HCT116 (cell line): ENCODE data around the gene HLA-DMA. TPM values are rescaled to one million over a fixed set of nuclear protein-coding genes. Genes with fewer than 3 reads are reported as not detected.

ENCODE experiments used
- ATAC-seq: fragments of 200-7000 bp; cut with Tn5 transposase; 2 replicates; pipeline ENCODE4 v1.9.1; 2020; ENCODE audit warnings: mild to moderate bottlenecking, moderate library complexity
- BruUV-seq: library from RNA; stranded (reverse); fragments of 400-500 nt; replicated peaks from 2 replicates; lab custom pipeline; 2021; lab: Mats Ljungman, UMichigan
- CTCF ChIA-PET: fragments of 300-600 bp; sonication (Branson Sonifier 250); formaldehyde crosslinking; loops from one replicate; lab custom pipeline; 2021; ENCODE audit warnings: antibody characterized with exemption; lab: Charles Lee
- POLR2A ChIA-PET: fragments of 300-600, 350-600 bp; sonication (Branson Sonifier 250); formaldehyde crosslinking; loops from one replicate; lab custom pipeline; 2021; ENCODE audit warnings: antibody characterized with exemption; lab: Charles Lee
- RAD21 ChIA-PET, 2 experiments: fragments of 300-600 bp; sonication (Branson Sonifier 250); formaldehyde crosslinking; loops; one replicate each; lab custom pipeline; 2023; ENCODE audit warnings: low total read pairs in 2 of 2; ENCODE audit not compliant: uncharacterized antibody in 2 of 2, unreplicated experiment in 2 of 2, low non-redundant PET in 1 of 2; lab: Charles Lee
- DNase-seq: peaks from one replicate; pipeline ENCODE4 v3.0.0-alpha.2; 2010; ENCODE audit warnings: low read depth, low spot score
- H2AFZ ChIP-seq: fragments of 200-600 bp; shearing (Covaris generic), sonication (generic); 2 replicates; pipeline ENCODE4 v1.6.1; 2017; ENCODE audit warnings: low read depth, mixed run types, mixed read lengths, antibody characterized with exemption, low read length; ENCODE audit not compliant: poor library complexity, severe bottlenecking
- H3K27ac ChIP-seq: 2 replicates; pipeline ENCODE4 v1.5.1; 2012; ENCODE audit warnings: low read depth, low read length
- H3K27me3 ChIP-seq: fragments of 200-600 bp; sonication (generic); 2 replicates; pipeline ENCODE4 v1.6.1; 2016; ENCODE audit warnings: mixed run types, low read length, mixed read lengths; ENCODE audit not compliant: insufficient read depth
- H3K36me3 ChIP-seq, 2 experiments: fragments of 200-500 bp in 1 of 2; fragments of 200-600 bp in 1 of 2; sonication (Bioruptor generic) in 1 of 2; sonication (generic) in 1 of 2; 2 replicates each; pipeline versions ENCODE4 v1.5.1 to v1.6.1; 2014 to 2016; ENCODE audit warnings: low read length in 2 of 2, inconsistent platforms in 1 of 2, mixed read lengths in 1 of 2, mixed run types in 1 of 2; ENCODE audit not compliant: insufficient read depth in 2 of 2, control insufficient read depth in 1 of 2
- H3K4me1 ChIP-seq, 2 experiments: fragments of 200-600 bp in 1 of 2; sonication (generic) in 1 of 2; 2 replicates each; pipeline versions ENCODE4 v1.5.1 to v1.6.1; 2012 to 2017; ENCODE audit warnings: low read length in 2 of 2, inconsistent platforms in 1 of 2, mild to moderate bottlenecking in 1 of 2, mixed read lengths in 1 of 2, mixed run types in 1 of 2, moderate library complexity in 1 of 2; ENCODE audit not compliant: insufficient read depth in 2 of 2, control insufficient read depth in 1 of 2
- H3K4me2 ChIP-seq: fragments of 200-600 bp; sonication (generic); 2 replicates; pipeline ENCODE4 v1.6.1; 2017; ENCODE audit warnings: mixed run types, low read length, mixed read lengths
- H3K4me3 ChIP-seq, 2 experiments: fragments of 200-600 bp in 1 of 2; sonication (generic) in 1 of 2; replicated peaks in 1 of 2; 2 replicates each; pipeline ENCODE4 v1.5.1; 2011 to 2016; ENCODE audit warnings: low read length in 2 of 2, control low read depth in 1 of 2, low read depth in 1 of 2, mild to moderate bottlenecking in 1 of 2, mixed read lengths in 1 of 2, mixed run types in 1 of 2
- H3K79me2 ChIP-seq: fragments of 200-600 bp; sonication (generic); 2 replicates; pipeline ENCODE4 v1.6.1; 2017; ENCODE audit warnings: mild to moderate bottlenecking, mixed run types, low read length, moderate library complexity, mixed read lengths; ENCODE audit not compliant: insufficient read depth
- H3K9ac ChIP-seq: fragments of 200-600 bp; sonication (generic); 2 replicates; pipeline ENCODE4 v1.6.1; 2016; ENCODE audit warnings: low read length, mixed read lengths
- H3K9me2 ChIP-seq: fragments of 200-600 bp; sonication (generic), shearing (Covaris generic); 2 replicates; pipeline ENCODE4 v1.6.1; 2017; ENCODE audit warnings: mixed run types, mild to moderate bottlenecking, moderate library complexity; ENCODE audit not compliant: insufficient read depth
- H3K9me3 ChIP-seq, 2 experiments: fragments of 200-500 bp in 1 of 2; fragments of 200-600 bp in 1 of 2; sonication (Bioruptor generic) in 1 of 2; sonication (generic) in 1 of 2; 2 replicates each; pipeline ENCODE4 v1.6.1; 2014 to 2017; ENCODE audit warnings: low read length in 2 of 2, mixed read lengths in 2 of 2, inconsistent platforms in 1 of 2, low read depth in 1 of 2, mild to moderate bottlenecking in 1 of 2, mixed run types in 1 of 2, moderate library complexity in 1 of 2; ENCODE audit not compliant: control insufficient read depth in 1 of 2, insufficient read depth in 1 of 2
- H4K20me1 ChIP-seq: fragments of 200-600 bp; sonication (generic), shearing (Covaris generic); 2 replicates; pipeline ENCODE4 v1.6.1; 2017; ENCODE audit warnings: mixed run types, mild to moderate bottlenecking, moderate library complexity; ENCODE audit not compliant: insufficient read depth
- CTCF ChIP-seq, 3 experiments: fragments of 200-600 bp in 1 of 3; sonication (generic) in 1 of 3; IDR thresholded peaks in 2 of 3; conservative IDR thresholded peaks in 1 of 3; 2 replicates each; pipeline ENCODE4 v1.5.1; 2012 to 2017; ENCODE audit warnings: low read depth in 2 of 3, low read length in 2 of 3, antibody characterized with exemption in 1 of 3, borderline replicate concordance in 1 of 3, control low read depth in 1 of 3, mild to moderate bottlenecking in 1 of 3, mixed read lengths in 1 of 3, mixed run types in 1 of 3, moderate library complexity in 1 of 3; ENCODE audit not compliant: insufficient read depth in 1 of 3
- EGR1 ChIP-seq: IDR thresholded peaks from 2 replicates; pipeline ENCODE4 v1.6.1; 2012; ENCODE audit warnings: low read depth
- POLR2A ChIP-seq: IDR thresholded peaks from 2 replicates; pipeline ENCODE4 v1.7.0; 2011; ENCODE audit warnings: borderline replicate concordance; ENCODE audit not compliant: insufficient read depth, insufficient read length; ENCODE audit errors: extremely low read depth
- POLR2AphosphoS5 ChIP-seq: IDR thresholded peaks from 2 replicates; pipeline ENCODE4 v1.6.1; 2011; ENCODE audit warnings: mild to moderate bottlenecking, low read depth, low read length, moderate library complexity
- YY1 ChIP-seq: IDR thresholded peaks from 2 replicates; pipeline ENCODE4 v1.6.1; 2011; ENCODE audit warnings: low read length, low read depth, moderate library complexity, mild to moderate bottlenecking; ENCODE audit not compliant: insufficient replicate concordance; ENCODE audit errors: extremely low read depth
- intact Hi-C: fragments of 100-400 bp; cut with micrococcal nuclease; formaldehyde crosslinking; loops from 2 replicates; pipeline ENCODE4 v1.10.0; 2022
- total RNA-seq: library from RNA; stranded (reverse); gene quantifications from one replicate; pipeline ENCODE4 v1.2.1, GENCODE V29; 2021; ENCODE audit not compliant: unreplicated experiment

The HLA-DMA gene
- total RNA-seq, 1 experiment from 2014 or later: 12.1 TPM

DNA sequence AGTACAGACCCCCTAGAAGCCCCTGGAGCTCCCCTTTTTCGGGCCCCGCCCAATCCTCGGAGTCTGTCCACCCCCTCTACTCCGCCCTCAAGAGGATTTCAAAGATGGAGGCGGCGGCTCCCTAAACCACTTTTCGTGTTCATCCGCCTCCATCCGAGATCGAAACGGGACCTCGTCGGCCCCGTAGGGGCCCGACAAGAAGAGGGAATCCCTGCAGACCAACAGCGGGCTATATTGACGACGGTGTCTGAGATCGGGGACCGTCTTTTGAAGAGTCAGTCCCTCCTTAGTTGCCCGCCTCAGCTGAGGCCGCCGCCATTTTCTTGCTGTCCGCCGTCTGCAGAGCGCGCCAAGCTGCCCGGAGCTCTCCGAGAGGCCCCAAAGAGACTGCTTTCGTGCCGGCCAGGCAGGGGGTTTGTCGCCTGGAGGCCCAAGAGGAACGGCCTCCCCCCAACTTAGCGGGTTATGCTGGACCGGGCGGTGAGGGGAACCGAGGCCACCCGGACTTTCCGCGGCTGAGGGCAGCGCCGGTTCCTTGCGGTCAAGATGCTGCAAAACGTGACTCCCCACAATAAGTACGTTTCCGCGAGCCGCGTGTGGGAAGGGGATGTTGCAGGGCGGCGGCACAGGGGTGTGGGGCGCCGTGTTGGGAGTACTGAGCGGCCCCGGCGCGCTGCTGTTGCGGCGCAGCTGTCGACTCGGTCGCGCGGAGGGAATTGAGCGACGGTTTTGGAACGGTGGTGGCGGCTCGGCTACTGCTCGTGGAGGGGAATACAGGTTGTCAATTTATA is 19.7 kb upstream of the HLA-DMA start (continued):
- TF ChIP-seq CTCF (IDR thresholded peaks at IDR 0.05 in 2 of 3, conservative IDR thresholded peaks at IDR 0.05 in 1 of 3; ENCODE audit: borderline replicate concordance in 1 of 3, insufficient read depth in 1 of 3, low read depth in 2 of 3, low read length in 2 of 3): no peak

- POLR2A ChIA-PET: interaction anchor here (0.6 to 8.1 kb wide), 49 partner anchors 8 to 1265 kb away, joined by 3 to 227 read pairs (median 4); partner anchors contain the start of genes ATF6B, BAK1, HLA-DMA and HLA-DMB
- no peaks in the 10 kb centered on the region for H3K9me2 ChIP-seq
- H3K36me3 ChIP-seq: peaks cover 32 to 44% of the 10 kb centered on the region in 2 experiments
- H3K79me2 ChIP-seq: peaks cover 84% of the 10 kb centered on the region
- TF ChIP-seq EGR1 (no peak), POLR2A (peak; percentile 98), POLR2AphosphoS5 (peak; percentile 99), YY1 (peak; percentile 93)
- peak overlapping the region; percentile 84 for H3K4me2 ChIP-seq
- H3K9ac ChIP-seq: peak overlapping the region; percentile 94
- H2AFZ ChIP-seq: no peak overlapping the region
- H3K27ac ChIP-seq: peak overlapping the region; percentile 97
- H4K20me1 ChIP-seq: peaks cover 42% of the 10 kb centered on the region; the same call in 1 of the 2 replicates
- H3K9me3 ChIP-seq: no peaks in the 10 kb centered on the region
- H3K27me3 ChIP-seq: no peaks in the 10 kb centered on the region
- peak; percentile 57 for ATAC-seq
- peak overlapping the region; percentile 82 to 95 for H3K4me3 ChIP-seq
- RAD21 ChIA-PET: interaction anchor here in 1 of 2 experiments (0.9 to 1.7 kb wide), 2 partner anchors 13 to 77 kb away, joined by 3 to 4 read pairs; no protein-coding TSS in a partner anchor
- peaks cover 11 to 60% of the 10 kb centered on the region in 2 experiments for H3K4me1 ChIP-seq
- BruUV-seq: no TSS peak
- peak; percentile 100 for DNase-seq
- intact Hi-C loops: no loop called here
- CTCF ChIA-PET: interaction anchor here (0.5 to 7.8 kb wide), 14 partner anchors 9 to 146 kb away, joined by 3 to 73 read pairs (median 4); partner anchors contain the start of genes HLA-DMA, PSMB9, TAP1 and TAP2
Measured at GRCh38 chr6:32971581-32972352, 18.9 kb upstream of the HLA-DMA start.
